COR-L47 (cell line): Measurements from ENCODE around the gene NPIPB8.
"Not testable (repeated sequence)": the region's sequence is repeated elsewhere in the genome, so short reads cannot be mapped to it uniquely, and the experiment has no call there.

Experiments used
- DNase-seq: peaks from one replicate; lab custom pipeline; 2025; lab: John Stamatoyannopoulos, UW

NPIPB8 gene

DNA sequence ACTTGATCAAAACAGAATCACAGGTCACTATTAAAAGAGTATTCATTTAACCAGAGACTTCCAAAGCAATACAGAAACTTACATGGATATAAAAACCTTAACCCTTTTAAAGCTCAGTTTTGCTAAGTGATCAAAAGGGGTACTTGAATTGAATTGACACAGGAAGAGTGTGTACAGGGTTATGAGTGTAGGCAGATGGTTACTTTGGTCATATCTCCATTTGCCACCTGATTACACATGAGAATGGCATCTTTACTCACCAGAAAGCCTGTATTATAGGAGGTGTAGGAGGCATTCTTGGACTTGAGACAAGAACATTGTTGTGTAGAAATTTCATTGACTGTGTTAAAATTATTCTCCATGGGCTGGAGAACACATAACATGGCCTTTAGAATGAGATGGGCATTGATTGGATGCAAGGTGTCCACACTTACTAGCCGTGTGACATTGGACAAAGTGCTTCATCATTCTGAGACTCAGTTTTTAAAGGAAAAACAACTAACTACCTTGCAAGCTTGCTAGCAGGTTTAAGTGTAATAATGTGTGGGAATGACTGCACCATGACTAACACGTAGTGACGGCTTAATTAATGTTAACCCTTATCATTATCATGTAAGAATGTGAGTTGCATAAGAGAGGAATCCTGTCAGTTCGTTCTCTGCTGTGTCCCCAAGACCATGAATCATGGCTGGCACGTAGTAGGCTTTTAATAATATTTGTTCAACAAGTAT is 1.6 kb upstream of the NPIPB8 start:
- not testable (repeated sequence) for DNase-seq

DNA sequence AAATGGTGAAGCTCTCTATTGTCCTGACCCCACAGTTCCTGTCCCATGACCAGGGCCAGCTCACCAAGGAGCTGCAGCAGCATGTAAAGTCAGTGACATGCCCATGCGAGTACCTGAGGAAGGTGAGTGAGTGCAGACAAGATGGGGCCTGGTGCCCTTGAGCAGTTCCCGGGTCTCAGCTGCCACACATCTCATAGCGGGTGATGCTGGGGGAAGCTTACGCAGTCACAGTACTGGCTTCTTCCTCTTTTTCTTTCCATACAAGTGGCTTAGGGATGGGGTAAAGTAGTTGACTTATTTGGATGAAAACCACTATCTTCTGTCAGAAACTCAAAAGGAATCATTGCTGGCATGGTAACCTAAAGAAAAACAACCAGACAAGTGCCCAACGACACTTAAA is 494 bp downstream of the NPIPB8 start:
- not testable (repeated sequence) for DNase-seq

DNA sequence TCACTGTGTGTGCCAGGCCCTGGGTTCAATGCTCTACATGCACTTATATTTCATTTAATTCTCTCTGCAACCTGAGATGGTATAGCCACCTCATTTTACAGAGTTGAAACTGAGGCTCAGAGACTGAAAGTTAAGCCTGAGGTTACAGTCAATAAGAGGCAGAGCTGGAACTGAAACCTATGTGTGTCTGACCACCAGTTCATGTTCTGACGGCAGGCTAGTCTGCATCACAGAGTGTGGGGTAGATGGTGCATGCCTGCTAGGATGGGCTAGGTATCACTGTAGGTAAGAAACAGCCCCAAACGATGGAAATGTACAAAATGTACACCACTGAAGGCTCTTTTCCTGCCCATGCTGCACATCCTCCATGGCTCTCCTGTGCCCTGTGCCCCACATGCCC is 2.1 kb downstream of the NPIPB8 start:
- DNase-seq, result not testable (repeated sequence)

DNA sequence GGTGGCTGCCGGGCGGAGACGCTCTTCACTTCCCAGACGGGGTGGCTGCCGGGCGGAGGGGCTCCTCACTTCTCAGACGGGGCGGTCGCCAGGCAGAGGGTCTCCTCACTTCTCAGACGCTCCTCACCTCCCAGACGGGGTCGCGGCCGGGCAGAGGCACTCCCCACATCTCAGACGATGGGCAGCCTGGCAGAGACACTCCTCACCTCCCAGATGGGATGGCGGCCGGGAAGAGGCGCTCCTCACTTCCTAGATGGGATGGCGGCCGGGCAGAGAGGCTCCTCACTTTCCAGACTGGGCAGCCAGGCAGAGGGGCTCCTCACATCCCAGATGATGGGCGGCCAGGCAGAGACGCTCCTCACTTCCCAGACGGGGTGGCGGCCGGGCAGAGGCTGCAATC is 28.4 kb downstream of the NPIPB8 start:
- not testable (repeated sequence) for DNase-seq

DNA sequence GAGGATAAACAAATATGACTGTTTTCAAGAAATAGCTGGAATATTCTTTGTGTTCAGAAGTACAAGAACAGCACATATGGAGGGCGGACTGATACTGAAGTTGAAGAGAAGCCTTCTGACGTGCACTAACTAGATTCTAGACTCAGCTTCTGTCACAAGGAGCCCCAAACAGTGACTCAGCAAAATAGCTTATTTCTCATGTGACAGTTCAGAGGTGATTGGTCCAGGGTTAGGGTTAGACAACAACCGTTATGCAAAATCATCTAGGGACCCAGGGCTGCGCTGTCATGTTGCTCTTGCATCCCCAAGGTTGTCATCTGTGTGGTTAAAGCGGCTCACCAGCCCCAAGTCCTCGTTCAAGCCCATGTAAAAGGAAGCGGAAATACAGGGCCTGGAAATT is 29.6 kb downstream of the NPIPB8 start:
- DNase-seq, result not testable (repeated sequence)

DNA sequence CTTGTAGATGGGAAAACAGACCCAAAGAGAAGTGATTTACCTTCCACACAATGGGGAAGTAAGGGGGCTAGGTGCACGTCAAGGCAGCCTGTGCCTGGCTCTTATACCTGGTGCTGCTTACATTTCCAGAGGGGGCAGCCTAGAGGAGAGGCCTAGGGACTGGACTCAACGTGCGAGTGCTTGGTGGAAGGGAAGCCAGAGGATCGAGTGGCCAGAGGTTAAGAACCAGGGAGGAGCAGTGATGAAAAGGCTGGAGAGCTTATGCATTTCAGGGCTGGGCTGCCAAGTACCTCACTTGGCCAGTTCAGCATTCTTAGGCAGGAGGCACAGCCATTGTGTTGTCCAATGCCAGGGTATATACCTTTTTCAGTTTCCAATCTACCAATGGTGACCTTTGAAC is 30.3 kb downstream of the NPIPB8 start:
- DNase-seq, result not testable (repeated sequence)

DNA sequence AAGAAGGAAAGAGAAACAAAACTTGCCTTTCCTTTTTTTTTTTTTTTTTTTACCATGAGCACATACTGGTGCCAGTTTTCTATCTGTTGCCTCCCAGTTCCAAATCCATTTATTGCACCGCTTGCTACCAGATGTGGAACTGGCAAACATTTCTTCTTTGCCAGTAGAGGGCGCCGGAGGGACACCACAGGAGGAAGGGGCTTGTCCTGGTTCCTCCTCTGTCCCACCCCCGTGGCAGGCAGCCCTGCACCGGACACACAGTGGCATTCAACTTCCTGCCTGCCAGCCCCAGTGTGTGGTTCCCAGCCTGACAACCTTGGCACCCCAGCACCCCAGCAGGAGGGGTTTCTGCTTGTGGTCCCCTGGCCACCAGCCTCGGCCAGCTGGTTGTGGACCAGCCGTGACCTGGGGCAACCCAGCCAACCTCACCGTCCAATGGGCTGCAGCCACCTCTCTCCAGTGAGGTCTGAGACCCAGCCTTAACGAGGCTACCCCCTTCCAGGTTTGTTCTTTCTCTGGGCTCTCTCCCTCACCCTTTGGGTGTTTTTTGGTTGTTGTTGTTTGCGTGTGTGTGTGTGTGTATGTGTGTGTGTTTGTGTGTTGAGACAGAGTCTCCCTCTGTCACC is 50.6 kb downstream of the NPIPB8 start:
- DNase-seq, result not testable (repeated sequence)

DNA sequence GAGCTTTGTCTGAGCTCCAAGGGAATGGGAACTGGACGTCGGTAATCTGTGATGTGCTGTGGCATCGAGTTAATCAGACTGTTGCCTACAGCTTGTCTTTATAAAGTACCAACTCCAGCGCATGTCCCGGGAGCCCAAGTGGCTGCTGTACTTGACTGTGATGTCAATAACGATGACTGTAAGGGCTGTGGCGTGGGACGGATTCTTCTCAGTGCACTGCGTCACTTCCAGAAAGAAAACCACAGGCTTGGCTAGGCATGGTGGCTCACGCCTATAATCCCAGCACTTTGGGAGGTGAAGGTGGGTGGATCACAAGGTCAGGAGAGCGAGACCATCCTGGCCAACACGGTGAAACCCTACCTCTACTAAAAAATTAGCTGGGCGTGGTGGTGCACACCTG is 51.6 kb downstream of the NPIPB8 start:
- DNase-seq, result not testable (repeated sequence)

DNA sequence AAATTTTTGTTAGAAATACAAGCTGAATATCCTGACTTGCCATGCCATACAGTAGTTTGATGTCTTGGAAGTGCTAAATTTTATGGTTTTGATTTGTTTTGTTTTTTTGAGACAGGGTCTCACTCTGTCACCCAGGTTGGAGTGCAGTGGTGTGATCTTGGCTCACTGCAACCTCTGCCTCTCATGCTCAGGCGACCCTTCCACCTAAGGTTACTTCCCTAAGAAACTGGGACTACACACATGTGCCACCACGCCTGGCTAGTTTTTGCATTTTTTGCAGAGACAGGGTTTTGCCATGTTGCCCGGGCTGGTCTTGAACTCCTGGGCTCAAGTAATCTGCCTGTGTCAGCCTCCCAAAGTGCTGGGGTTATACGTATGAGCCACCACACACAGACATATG is 53.9 kb downstream of the NPIPB8 start:
- not testable (repeated sequence) for DNase-seq

DNA sequence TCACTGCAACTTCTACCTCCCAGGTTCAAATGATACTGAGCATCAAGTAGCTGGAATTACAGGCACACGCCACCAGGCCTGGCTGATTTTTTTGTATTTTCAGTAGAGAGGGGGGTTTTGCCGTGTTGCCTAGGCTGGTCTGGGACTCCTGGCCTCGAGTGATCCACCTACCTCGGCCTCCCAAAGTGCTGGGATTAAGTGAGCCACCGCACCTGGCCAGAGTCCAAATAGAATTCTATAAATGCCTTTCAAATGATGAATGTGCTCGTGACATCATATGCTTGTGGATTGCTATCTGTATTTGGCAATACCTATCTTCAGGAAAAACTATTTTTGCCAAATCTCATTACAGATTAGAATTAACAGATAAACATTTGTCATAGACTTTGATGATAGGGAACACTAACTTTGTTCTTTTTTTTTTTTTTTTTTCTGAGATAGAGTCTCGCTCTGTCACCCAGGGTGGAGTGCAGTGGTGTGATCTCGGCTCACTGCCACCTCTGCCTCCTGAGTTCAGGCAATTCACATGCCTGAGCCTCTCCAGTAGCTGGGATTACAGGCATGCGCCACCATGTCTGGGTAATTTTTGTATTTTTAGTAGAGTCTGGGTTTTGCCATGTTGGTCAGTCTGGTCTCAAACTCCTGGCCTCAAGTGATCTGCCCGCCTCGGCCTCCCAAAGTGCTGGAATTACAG is 55.5 kb downstream of the NPIPB8 start:
- not testable (repeated sequence) for DNase-seq

DNA sequence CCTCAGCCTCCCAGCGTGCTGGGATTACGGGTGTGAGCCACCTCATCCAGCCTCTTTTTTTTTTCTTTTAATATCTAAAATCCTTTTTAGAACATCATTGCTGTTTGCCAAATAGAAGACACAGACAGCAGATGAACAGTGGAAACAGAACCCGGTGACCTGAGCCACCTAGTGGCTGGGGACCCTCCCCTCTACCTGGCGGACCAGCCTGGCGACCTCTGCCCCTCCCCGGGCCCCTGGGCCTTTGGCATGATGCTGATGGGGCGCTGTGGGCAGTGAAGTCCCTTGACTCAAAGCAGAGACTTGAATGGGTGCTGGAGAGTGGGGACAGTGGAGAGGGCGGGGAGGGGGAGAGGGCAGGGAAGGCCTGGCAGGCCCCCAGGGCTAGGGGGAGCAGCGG is 61.9 kb downstream of the NPIPB8 start:
- not testable (repeated sequence) for DNase-seq

DNA sequence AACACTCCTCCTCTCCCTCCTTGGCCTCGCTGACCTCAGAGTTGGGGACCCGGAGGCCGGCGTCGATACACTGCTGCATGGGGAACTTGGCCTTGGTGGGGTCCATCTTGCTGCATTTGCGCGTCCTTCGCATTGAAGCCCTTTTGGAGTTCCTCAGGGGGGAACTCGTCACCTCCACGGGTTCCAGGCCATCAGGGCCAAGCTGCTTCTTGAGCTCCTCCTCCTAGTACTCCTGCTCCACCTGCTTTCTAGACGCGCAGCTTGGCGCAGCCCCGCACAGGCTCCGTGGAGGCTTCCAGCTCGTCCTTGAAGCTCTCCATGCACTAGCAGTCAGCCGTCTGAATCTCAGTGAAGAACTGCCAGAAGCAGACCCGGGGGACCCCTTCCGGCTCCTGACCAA is 62.5 kb downstream of the NPIPB8 start:
- not testable (repeated sequence) for DNase-seq

DNA sequence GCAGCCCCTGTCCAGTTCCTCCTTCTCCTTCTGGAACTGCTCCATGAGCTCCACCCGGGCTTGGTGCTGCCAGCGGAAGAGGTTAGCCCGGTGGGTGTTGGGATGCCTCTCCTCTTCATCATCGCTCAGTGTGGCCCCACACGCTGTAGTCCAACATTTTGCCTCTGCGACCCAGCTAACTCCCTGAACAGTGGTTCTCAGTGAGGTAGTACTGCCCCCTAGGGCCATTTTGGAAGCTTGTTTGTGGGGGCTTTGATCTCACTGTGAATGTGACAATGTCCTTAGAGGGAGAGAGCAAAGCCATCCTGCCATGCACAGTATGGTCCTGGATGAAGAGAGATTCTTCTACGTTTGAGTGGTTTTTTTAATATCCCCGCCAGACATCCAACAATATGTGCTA is 63.5 kb downstream of the NPIPB8 start:
- not testable (repeated sequence) for DNase-seq

DNA sequence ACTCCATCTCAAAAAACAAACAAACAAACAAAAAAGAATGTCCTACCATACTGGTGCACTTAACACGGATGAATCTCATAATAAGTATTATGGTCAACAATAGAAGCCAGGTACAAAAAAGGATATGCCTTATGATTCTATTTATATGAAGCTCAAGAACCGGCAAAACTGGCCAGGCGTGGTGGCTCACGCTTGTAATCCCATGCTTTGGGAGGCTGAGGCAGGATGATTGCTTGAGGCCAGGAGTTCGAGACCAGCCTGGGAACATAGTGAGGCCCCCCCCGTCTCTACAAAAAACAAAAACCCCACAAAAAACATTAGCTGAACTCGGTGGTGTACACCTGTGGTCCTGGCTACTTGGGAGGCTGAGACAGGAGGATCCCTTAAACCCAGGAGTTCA is 66.4 kb downstream of the NPIPB8 start:
- not testable (repeated sequence) for DNase-seq
